Loucy (cell line): ENCODE results near the gene NOS2.
"Not testable (repeated sequence)": the region's sequence is repeated elsewhere in the genome, so short reads cannot be mapped to it uniquely, and the experiment has no call there.

ENCODE experiments used
- CTCF ChIP-seq: fragments of 200-600 bp; sonication (generic); conservative IDR thresholded peaks from 2 replicates; pipeline ENCODE4 v1.5.1; 2014; ENCODE audit warnings: mild to moderate bottlenecking, antibody characterized with exemption, low read length
- EZH2phosphoT487 ChIP-seq: fragments of 200-600 bp; IDR thresholded peaks from 2 replicates; pipeline ENCODE4 v1.6.1; 2018; ENCODE audit warnings: antibody characterized with exemption, mild to moderate bottlenecking, moderate library complexity, borderline replicate concordance

- TF ChIP-seq CTCF, EZH2phosphoT487: not testable (repeated sequence)
These were observed 29.6 kb upstream of the NOS2 start for GRCh38 chr17:27829888-27830287.
